HG03442 (cell line): Measurements from ENCODE around the gene C10orf105.

Experiments
- ATAC-seq: cut with Tn5 transposase; IDR thresholded peaks from one replicate; pipeline ENCODE4 v1.9.1; 2021; ENCODE audit warnings: mild to moderate bottlenecking, moderate library complexity; ENCODE audit not compliant: unreplicated experiment

The C10orf105 gene

GRCh38 chr10:71718165-71718698, 1.3 kb downstream of the C10orf105 start:
- ATAC-seq: no peak

GRCh38 chr10:71717551-71717951, 2.0 kb downstream of the C10orf105 start:
- ATAC-seq: no peak

GRCh38 chr10:71717056-71717455, 2.5 kb downstream of the C10orf105 start:
- no peak for ATAC-seq

- no peak for ATAC-seq
These were observed 3.2 kb downstream of the C10orf105 start for GRCh38 chr10:71716426-71716825.

- no peak for ATAC-seq
These were observed 3.7 kb downstream of the C10orf105 start for GRCh38 chr10:71715860-71716259.

- ATAC-seq: no peak
These were observed 4.6 kb downstream of the C10orf105 start for GRCh38 chr10:71715026-71715425.

GRCh38 chr10:71714592-71714991, 5.0 kb downstream of the C10orf105 start:
- ATAC-seq: no peak

- ATAC-seq: no peak
These were observed 5.6 kb downstream of the C10orf105 start for GRCh38 chr10:71714031-71714410.

GRCh38 chr10:71713135-71714030, 6.2 kb downstream of the C10orf105 start:
- no peak for ATAC-seq

GRCh38 chr10:71712572-71713134, 6.9 kb downstream of the C10orf105 start:
- no peak for ATAC-seq

GRCh38 chr10:71712170-71712569, 7.4 kb downstream of the C10orf105 start:
- no peak for ATAC-seq

GRCh38 chr10:71711052-71711623, 8.4 kb downstream of the C10orf105 start:
- ATAC-seq: no peak

GRCh38 chr10:71710519-71710918, 9.1 kb downstream of the C10orf105 start:
- no peak for ATAC-seq

- no peak for ATAC-seq
These were observed 10.4 kb downstream of the C10orf105 start for GRCh38 chr10:71708897-71709882.

GRCh38 chr10:71708301-71708703, 11.3 kb downstream of the C10orf105 start:
- ATAC-seq: no peak

GRCh38 chr10:71707240-71707789, 12.3 kb downstream of the C10orf105 start:
- no peak for ATAC-seq

- ATAC-seq: no peak
These were observed 13.1 kb downstream of the C10orf105 start for GRCh38 chr10:71706216-71707121.

- ATAC-seq: no peak
These were observed 14.0 kb downstream of the C10orf105 start for GRCh38 chr10:71705582-71705981.

- ATAC-seq: no peak
These were observed 14.8 kb downstream of the C10orf105 start for GRCh38 chr10:71704816-71705215.
